Endodermal cell (in vitro differentiated cells): ENCODE data around the gene INTS11. TPM values are rescaled to one million over a fixed set of nuclear protein-coding genes. Genes with fewer than 3 reads are reported as not detected.

ENCODE experiments used
- DNase-seq: peaks from one replicate; pipeline ENCODE4 v3.0.0-alpha.2; 2017
- H3K27ac ChIP-seq: 2 replicates; pipeline ENCODE4 v1.5.1; 2013; ENCODE audit warnings: mild to moderate bottlenecking, low read depth, low read length, moderate library complexity
- H3K27me3 ChIP-seq: 2 replicates; pipeline ENCODE4 v1.6.1; 2013; ENCODE audit warnings: mild to moderate bottlenecking, low read length, moderate library complexity; ENCODE audit not compliant: insufficient read depth, control insufficient read depth, poor library complexity, severe bottlenecking
- H3K36me3 ChIP-seq: 2 replicates; pipeline ENCODE4 v1.7.0; 2013; ENCODE audit warnings: mild to moderate bottlenecking, low read length, moderate library complexity; ENCODE audit not compliant: control insufficient read depth, insufficient read depth
- H3K4me1 ChIP-seq: one replicate; pipeline ENCODE4 v1.7.0; 2013; ENCODE audit warnings: low read length; ENCODE audit not compliant: control insufficient read depth, insufficient read depth
- H3K4me3 ChIP-seq: 2 replicates; pipeline ENCODE4 v1.5.1; 2013; ENCODE audit warnings: mild to moderate bottlenecking, low read length, moderate library complexity
- H3K9ac ChIP-seq: 2 replicates; pipeline ENCODE4 v1.6.1; 2013; ENCODE audit warnings: mild to moderate bottlenecking, low read length, moderate library complexity; ENCODE audit not compliant: poor library complexity, severe bottlenecking; ENCODE audit errors: extremely low read depth
- H3K9me3 ChIP-seq: 2 replicates; pipeline ENCODE4 v1.6.1; 2013; ENCODE audit warnings: mild to moderate bottlenecking, low read length, moderate library complexity; ENCODE audit not compliant: control insufficient read depth
- H3K27ac Mint-ChIP-seq: 2 replicates; pipeline ENCODE4 v1.8.0; 2020; ENCODE audit warnings: mixed read lengths
- H3K27me3 Mint-ChIP-seq: 2 replicates; pipeline ENCODE4 v1.8.0; 2021; ENCODE audit warnings: mild to moderate bottlenecking, mixed read lengths; ENCODE audit not compliant: insufficient read depth
- H3K36me3 Mint-ChIP-seq: 2 replicates; pipeline ENCODE4 v1.8.0; 2020; ENCODE audit warnings: low read depth, mixed read lengths
- H3K4me1 Mint-ChIP-seq: 2 replicates; pipeline ENCODE4 v1.8.0; 2020; ENCODE audit warnings: mixed read lengths
- H3K4me3 Mint-ChIP-seq: 2 replicates; pipeline ENCODE4 v1.8.0; 2020; ENCODE audit warnings: mild to moderate bottlenecking, moderate library complexity, mixed read lengths
- H3K9me3 Mint-ChIP-seq: 2 replicates; pipeline ENCODE4 v1.8.0; 2020; ENCODE audit warnings: mild to moderate bottlenecking, mixed read lengths
- WGBS, 2 experiments: methylation state at CpG; one replicate each; pipeline versions ENCODE4 v1.1.5 to v1.1.7; 2013; ENCODE audit warnings: missing lambda C conversion rate in 2 of 2, mixed read lengths in 1 of 2; ENCODE audit not compliant: insufficient coverage in 1 of 2, insufficient read length in 1 of 2; 5-methylcytosine and 5-hydroxymethylcytosine counted together
- total RNA-seq, 2 donors: library from RNA; stranded (reverse); fragmentation: NEBNext Ultra II Directional in 1 of 2; extraction: Animal tissue kit (Norgen Biotek cat#: 25700) in 1 of 2; gene quantifications; 2 replicates in 1 of 2; 3 replicates in 1 of 2; pipeline ENCODE4 v1.2.1, GENCODE V29; 2021
- TF ChIP-seq, protein P1 (sequence below): fragments of 200-600 bp; sonication (generic); conservative IDR thresholded peaks from 2 replicates; pipeline ENCODE4 v1.5.0; 2021; ENCODE audit warnings: antibody characterized with exemption, mild to moderate bottlenecking

The INTS11 gene
- total RNA-seq, 2 donors from 2014 or later = 146 to 153 TPM

DNA sequence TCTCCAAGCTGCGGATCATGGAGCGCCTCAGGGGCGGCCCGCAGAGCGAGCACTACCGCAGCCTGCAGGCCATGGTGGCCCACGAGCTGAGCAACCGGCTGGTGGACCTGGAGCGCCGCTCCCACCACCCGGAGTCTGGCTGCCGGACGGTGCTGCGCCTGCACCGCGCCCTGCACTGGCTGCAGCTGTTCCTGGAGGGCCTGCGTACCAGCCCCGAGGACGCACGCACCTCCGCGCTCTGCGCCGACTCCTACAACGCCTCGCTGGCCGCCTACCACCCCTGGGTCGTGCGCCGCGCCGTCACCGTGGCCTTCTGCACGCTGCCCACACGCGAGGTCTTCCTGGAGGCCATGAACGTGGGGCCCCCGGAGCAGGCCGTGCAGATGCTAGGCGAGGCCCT, 2.8 kb upstream of the INTS11 start:
- Histone ChIP-seq H3K9ac (no peak overlapping the region), H3K4me1 (no peaks in the 10 kb centered on the region), H3K27ac (no peak overlapping the region), H3K9me3 (no peaks in the 10 kb centered on the region), H3K27me3 (no peaks in the 10 kb centered on the region), H3K36me3 (no peaks in the 10 kb centered on the region), H3K4me3 (no peak overlapping the region)
- Mint-ChIP-seq H3K27me3 (no peaks in the 10 kb centered on the region), H3K4me1 (peaks cover 5% of the 10 kb centered on the region), H3K4me3 (no peak overlapping the region), H3K27ac (no peak overlapping the region), H3K36me3 (peaks cover under 1% of the 10 kb centered on the region), H3K9me3 (no peaks in the 10 kb centered on the region)
- 92 to 93% methylated on average over 27 to 40 of the region's 40 CpGs for WGBS, 2 experiments
- DNase-seq = no peak
- TF ChIP-seq, protein P1, sequence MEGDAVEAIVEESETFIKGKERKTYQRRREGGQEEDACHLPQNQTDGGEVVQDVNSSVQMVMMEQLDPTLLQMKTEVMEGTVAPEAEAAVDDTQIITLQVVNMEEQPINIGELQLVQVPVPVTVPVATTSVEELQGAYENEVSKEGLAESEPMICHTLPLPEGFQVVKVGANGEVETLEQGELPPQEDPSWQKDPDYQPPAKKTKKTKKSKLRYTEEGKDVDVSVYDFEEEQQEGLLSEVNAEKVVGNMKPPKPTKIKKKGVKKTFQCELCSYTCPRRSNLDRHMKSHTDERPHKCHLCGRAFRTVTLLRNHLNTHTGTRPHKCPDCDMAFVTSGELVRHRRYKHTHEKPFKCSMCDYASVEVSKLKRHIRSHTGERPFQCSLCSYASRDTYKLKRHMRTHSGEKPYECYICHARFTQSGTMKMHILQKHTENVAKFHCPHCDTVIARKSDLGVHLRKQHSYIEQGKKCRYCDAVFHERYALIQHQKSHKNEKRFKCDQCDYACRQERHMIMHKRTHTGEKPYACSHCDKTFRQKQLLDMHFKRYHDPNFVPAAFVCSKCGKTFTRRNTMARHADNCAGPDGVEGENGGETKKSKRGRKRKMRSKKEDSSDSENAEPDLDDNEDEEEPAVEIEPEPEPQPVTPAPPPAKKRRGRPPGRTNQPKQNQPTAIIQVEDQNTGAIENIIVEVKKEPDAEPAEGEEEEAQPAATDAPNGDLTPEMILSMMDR = no peak

DNA sequence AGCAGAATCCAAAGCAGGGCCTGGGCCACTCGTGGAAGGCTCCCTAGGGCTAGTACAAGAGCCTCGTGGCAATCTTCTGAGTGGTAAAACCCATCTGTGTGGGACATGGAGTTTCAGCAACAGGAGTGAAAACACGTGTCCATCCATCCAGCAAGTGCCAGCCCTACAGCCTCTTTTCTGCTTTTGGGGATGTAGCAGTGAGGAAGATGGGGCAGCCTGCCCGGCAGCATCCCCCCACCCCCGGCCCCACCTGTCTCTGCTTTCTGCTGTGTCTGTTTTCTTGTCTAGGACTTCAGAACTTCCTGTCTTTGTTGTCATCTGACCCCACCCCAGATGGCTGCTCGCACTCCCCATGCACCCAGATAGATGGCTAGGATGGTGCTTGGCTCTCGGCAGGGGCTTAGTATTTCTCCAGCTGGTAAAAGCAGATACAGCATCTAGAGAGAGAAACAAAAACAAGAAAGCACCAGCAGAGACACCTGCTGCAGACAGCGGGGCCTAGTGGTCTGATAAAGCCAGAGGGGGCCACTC, 1.7 kb upstream of the INTS11 start:
- no peak overlapping the region for H3K27ac Mint-ChIP-seq
- Histone ChIP-seq H3K4me3 (peak overlapping the region; percentile 86), H3K4me1 (no peaks in the 10 kb centered on the region), H3K9ac (no peak overlapping the region), H3K36me3 (no peaks in the 10 kb centered on the region), H3K9me3 (no peaks in the 10 kb centered on the region), H3K27ac (no peak overlapping the region), H3K27me3 (no peaks in the 10 kb centered on the region)
- H3K27me3 Mint-ChIP-seq = no peaks in the 10 kb centered on the region
- peak overlapping the region; percentile 59 for H3K4me3 Mint-ChIP-seq
- peaks cover 2% of the 10 kb centered on the region for H3K36me3 Mint-ChIP-seq
- no peaks in the 10 kb centered on the region for H3K9me3 Mint-ChIP-seq
- H3K4me1 Mint-ChIP-seq = peaks cover 5% of the 10 kb centered on the region
- TF ChIP-seq, protein P1 = no peak
- WGBS, 2 experiments = 91 to 92% methylated on average over 6 to 8 of the region's 8 CpGs
- no peak for DNase-seq

DNA sequence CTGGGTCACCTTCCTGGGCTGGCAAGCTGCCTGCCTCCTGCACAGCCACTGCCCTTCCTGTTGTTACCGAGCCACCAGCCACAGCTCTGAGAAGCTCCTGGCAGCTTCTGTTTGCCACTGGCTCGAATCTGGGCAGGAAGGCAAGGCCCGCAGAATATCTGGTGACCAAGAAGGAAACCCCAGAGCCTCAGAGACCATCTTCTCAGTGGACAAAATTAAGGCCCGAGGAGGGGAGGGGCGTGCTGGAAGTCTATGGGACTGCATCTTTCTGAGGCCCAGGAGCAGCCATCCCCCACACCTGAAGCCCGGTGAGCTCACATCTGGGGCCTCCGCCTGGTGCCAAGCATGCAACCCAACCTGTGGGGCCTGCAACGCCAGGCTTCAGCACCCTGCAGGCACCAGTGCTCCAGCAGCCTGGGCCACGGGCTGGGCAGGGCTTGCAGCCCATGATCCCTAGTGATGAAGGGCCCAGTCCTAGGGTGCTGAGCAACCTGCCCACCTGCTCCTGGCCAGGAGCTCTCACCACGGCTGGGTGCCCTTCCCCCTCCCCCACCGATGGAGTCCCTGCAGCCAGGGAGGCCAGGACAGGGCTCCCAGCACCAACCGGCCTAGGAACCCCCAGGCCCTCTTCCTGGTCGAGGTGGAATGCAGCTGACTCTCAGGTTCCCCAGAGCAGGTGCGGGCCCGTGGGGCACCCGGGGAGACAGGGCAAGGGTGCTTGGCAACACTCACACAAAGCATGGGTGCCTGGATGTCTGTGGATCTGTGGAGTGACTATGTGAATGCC, 1.0 kb upstream of the INTS11 start:
- Histone ChIP-seq H3K4me1 (no peaks in the 10 kb centered on the region), H3K4me3 (peak overlapping the region; percentile 86), H3K27me3 (no peaks in the 10 kb centered on the region), H3K27ac (no peak overlapping the region), H3K9ac (peak overlapping the region; percentile 47), H3K36me3 (no peaks in the 10 kb centered on the region), H3K9me3 (no peaks in the 10 kb centered on the region)
- peaks cover 5% of the 10 kb centered on the region for H3K4me1 Mint-ChIP-seq
- peak overlapping the region; percentile 59 for H3K4me3 Mint-ChIP-seq
- 82 to 89% methylated on average over 15 to 16 of the region's 16 CpGs for WGBS, 2 experiments
- TF ChIP-seq, protein P1 = no peak
- no peak for DNase-seq
- no peak overlapping the region for H3K27ac Mint-ChIP-seq
- H3K36me3 Mint-ChIP-seq = peaks cover 2% of the 10 kb centered on the region
- no peaks in the 10 kb centered on the region for H3K27me3 Mint-ChIP-seq
- no peaks in the 10 kb centered on the region for H3K9me3 Mint-ChIP-seq
